CD4-positive, alpha-beta T cell treated with Interleukin-17A for 4 hours (primary cell): ENCODE results near the gene CHAC1.

Experiments
- DNase-seq: peaks from one replicate; pipeline ENCODE4 v3.0.0-alpha.2; 2020; ENCODE audit warnings: mixed read lengths

The CHAC1 gene

GRCh38 chr15:40991355-40991754 lies 38.1 kb downstream of the CHAC1 start:
- DNase-seq, result no peak

- no peak for DNase-seq
Measured at GRCh38 chr15:40992241-40992741, 39.0 kb downstream of the CHAC1 start.

DNA sequence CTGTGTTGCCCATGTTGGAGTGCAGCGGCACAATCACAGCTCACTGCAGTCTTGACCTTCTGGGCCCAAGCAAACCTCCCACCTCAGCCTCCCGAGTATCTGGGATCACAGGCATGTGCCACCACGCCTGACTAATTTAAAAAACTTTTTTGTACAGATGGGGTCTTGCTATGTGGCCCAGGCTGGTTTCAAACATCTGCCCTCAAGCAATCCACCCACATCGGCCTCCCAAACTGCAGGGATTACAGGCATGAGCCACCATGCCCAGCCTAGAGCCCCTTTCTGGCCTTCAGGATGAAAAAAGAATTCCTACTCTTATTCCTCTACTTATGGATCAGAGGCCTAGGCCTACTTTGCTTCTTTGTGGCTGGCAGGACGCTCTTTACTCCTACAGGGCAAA lies 39.6 kb downstream of the CHAC1 start:
- DNase-seq, result no peak

- DNase-seq, result no peak
Measured at GRCh38 chr15:40995656-40996055, 42.4 kb downstream of the CHAC1 start.

- no peak for DNase-seq
Measured at GRCh38 chr15:40999190-40999589, 45.9 kb downstream of the CHAC1 start.

DNA sequence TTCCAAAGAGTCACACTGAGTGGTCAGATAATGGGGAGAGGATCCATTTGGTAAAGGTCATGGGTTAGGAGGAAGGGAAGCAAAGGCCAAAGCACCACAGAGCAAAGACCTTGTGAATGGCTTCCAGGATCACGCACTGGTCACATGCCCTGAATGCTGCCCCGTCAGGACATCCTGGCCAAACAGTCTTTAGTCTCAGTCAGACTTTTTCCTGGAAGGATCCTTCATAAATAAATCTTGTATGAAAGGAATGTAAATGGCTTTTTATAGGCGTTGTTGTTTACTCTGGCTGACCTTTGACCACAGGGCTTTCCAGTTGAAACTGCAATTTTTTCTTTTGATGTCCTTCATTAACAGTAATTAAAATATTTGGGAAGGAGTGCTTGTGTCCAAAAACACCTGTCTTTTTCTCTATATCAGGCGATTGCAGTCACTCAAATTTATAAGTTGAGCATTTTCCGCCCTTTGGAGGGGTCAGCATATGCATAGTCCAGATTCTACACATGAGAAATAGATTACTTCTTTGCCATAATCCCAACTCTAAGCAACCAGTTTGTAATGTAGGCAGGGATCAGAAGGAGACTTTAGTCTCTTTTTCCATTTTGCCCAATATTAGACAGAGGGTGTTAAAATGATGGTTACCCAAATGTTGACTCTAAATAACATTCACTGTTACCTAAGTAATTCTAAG lies 48.4 kb downstream of the CHAC1 start:
- no peak for DNase-seq

DNA sequence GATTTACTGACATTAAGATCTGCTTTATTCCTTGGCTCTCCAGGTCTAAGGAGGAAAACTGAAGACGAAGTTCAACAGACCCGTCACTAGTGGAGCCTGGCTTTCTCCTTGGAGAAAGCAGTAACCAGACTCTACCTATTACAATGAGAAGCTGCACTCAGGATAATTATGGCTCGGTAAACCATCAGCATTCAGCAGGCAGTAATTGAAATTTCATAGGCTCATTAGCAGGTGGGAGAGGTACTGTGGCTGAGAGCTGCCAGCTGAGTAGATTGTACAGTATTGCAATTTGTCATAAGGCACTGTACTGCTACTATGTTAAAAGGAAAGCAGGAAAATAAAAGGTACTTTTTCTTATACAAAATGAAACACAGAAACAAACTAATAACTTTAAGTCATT lies 51.2 kb downstream of the CHAC1 start:
- no peak for DNase-seq
